GM12872 (cell line): ENCODE measurements around the gene CORO2A.

Source experiments
- CTCF ChIP-seq: IDR thresholded peaks from 3 replicates; pipeline ENCODE4 v1.5.1; 2011; ENCODE audit warnings: low read depth, mild to moderate bottlenecking, low read length, moderate library complexity; ENCODE audit not compliant: insufficient read depth

CORO2A gene

DNA sequence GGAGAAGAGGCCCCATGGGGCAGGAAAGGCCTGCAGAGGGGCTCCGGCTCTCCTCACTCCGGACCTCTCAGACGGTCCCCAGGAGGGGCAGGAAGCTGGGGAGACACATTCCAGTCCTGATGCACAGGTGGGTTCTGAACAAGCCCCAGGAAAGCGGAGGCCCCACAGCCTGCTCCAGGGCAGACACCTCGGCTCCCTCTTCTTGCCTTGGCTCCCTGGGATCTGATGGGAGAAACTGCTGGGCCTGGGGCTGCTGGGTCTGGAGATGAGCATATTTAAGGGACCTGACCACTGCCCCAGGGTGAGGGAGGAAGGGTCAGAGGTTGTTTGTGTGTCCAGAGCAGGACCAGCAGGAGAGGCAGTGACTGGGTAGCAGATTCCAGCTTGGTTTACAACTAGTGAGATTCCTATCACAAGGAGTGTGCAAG lies 1.2 kb downstream of the CORO2A start:
- TF ChIP-seq CTCF: no peak

DNA sequence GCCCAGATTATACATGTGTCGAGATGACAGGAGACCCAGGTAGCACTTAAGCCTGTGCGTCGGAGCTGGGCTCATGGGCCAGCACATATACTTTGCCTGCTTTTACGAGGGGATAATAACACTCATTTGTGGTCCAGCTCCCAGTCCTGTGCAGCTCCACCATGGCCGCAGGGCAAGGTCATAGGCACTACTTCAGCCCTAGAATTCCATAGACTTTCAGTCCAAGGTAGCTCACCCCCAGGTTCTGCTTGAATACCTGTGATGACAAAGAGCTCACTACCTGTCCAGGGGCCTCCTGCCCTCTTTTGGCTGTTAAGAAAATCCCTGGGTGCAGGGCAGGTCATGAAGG lies 1.7 kb downstream of the CORO2A start:
- no peak for TF ChIP-seq CTCF

DNA sequence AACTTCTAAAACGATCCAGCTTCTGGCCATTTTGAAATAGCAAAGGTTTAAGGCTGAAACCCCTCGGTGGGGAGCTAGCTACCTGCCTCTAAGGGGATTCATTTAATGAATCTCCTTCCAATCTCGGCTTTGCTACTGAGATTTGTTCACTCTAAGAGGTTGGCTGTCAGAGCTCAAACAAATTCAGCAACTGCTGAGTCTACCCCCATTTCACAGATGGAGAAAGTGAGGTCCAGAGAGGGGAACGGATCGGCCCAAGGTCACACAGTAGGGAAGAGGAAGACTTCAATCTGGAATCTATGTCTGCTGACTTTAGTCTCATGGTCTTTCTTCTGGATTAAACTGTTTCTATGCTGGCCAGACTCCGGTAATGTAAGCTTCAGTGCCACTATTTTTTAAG lies 3.0 kb downstream of the CORO2A start:
- no peak for TF ChIP-seq CTCF

DNA sequence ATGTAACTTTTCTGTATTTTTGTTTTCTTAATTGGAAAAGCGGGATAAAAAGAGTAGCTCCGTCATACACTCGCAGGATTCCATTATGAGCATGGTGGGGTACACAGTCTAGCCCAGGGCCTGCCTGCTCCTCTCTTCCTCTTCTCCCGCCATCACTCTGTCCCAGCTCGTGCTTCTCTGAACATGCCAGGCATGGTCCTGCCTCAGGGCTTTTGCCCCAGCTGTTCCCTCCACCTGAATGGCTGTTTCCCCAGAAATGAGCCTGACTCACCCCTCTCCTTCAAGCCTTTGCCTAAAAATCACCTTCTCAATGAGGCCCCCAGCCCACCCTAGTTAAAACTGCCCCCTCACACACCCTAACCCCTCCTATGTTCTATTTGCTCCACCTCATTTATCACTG lies 4.5 kb downstream of the CORO2A start:
- no peak for TF ChIP-seq CTCF

GRCh38 chr9:98186236-98186635 lies 6.2 kb downstream of the CORO2A start:
- no peak for TF ChIP-seq CTCF

DNA sequence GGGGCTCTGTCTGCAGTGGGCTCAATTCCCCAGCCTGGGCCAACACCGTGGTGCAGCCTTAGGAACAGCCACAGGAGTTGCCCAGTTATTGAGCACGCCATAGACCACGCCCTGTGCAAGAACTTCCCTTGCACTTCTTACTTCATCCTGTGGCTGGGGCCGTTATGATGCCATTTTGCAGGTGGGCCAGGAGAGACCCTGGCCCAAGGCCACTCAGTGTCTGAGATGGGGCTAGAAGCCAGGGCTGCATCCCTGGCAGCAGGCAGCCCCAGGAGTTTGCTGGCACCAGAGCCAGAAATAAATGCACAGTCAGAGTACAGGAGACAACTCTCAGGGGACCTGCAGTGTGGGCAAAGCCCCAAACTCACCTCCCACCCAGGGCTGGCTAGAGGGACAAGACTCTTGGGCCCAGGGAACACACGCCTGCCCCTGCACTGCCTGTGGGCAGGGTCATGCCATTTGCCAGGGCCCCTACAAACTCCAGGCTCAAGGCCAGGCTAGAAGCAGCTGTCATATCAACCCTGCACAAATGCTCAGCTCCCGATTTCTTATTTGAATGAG lies 6.7 kb downstream of the CORO2A start:
- TF ChIP-seq CTCF: no peak

DNA sequence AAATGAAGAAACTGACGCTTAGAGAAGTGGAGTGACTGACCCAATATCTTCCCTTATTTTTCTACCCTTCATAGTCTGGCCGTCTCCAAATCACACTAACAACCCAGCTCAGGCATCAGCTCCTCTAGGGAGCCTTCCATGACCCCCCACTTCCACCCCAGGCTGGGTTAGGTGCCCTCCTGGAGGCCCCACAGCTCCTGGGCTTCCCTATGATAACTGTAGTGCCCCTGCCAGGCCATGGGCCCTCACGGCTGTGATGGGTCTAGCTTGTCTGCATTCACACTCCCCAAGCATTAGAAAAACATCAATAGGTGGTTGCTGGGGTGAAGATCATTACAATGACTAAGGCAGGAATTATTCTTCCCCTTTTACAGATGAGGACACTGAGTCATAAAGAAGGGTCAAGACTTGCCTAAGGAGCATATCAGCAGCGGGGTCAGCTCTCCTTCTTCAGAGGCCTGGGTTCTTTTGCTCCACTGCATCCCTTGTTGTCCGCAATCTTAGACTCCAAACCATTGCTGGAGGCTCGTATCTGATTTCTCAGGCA lies 7.3 kb downstream of the CORO2A start:
- TF ChIP-seq CTCF: no peak
